GM12892 (cell line): ENCODE results near the gene ERVMER34-1.

ENCODE experiments used
- POLR2A ChIP-seq: IDR thresholded peaks from 2 replicates; pipeline ENCODE4 v1.6.1; 2011; ENCODE audit warnings: low read depth, low read length, control low read depth
- POLR2AphosphoS5 ChIP-seq: IDR thresholded peaks from 2 replicates; pipeline ENCODE4 v1.6.1; 2011; ENCODE audit warnings: low read depth, low read length, control low read depth
- TAF1 ChIP-seq: IDR thresholded peaks from 2 replicates; pipeline ENCODE4 v1.6.1; 2011; ENCODE audit warnings: low read depth, mild to moderate bottlenecking, control low read depth, low read length, borderline replicate concordance

- no peak for TF ChIP-seq POLR2A
- no peak for TF ChIP-seq POLR2AphosphoS5
- no peak for TF ChIP-seq TAF1
Measured at GRCh38 chr4:52715914-52716313, 35.3 kb downstream of the ERVMER34-1 start.
